ENCODE measurements around the gene DHFR2.

Gene DHFR2

GRCh38 chr3:94082391-94082937 lies 19.7 kb upstream of the DHFR2 start (continued):
- peak; percentile 72 for TF ChIP-seq PRDM1 (tag by site-specific recombination; IDR thresholded peaks at IDR 0.05)
- no peak for TF ChIP-seq HOXD13 (CRISPR knock-in tag; IDR thresholded peaks at IDR 0.05; ENCODE audit: borderline replicate concordance)
- TF ChIP-seq ZNF837 (tag by site-specific recombination; IDR thresholded peaks at IDR 0.05) = no peak
- TF ChIP-seq ZNF148 (tag by site-specific recombination; IDR thresholded peaks at IDR 0.05; ENCODE audit: borderline replicate concordance) = no peak
- TF ChIP-seq ZFP3 (tag by site-specific recombination; IDR thresholded peaks at IDR 0.05; ENCODE audit: low read depth) = no peak
- TF ChIP-seq MZF1 (tag by site-specific recombination; IDR thresholded peaks at IDR 0.05; ENCODE audit: borderline replicate concordance) = no peak
- TF ChIP-seq SP3 (tag by site-specific recombination; IDR thresholded peaks at IDR 0.05) = no peak
- no peak for TF ChIP-seq REST (tag by site-specific recombination; IDR thresholded peaks at IDR 0.05)
- TF ChIP-seq ZBTB6 (tag by site-specific recombination; IDR thresholded peaks at IDR 0.05) = no peak
- no peak for TF ChIP-seq TRIM28 (IDR thresholded peaks at IDR 0.05; ENCODE audit: borderline replicate concordance, low read length)
- no peak for TF ChIP-seq ZNF138 (tag by site-specific recombination; IDR thresholded peaks at IDR 0.05; ENCODE audit: borderline replicate concordance)
- peak; percentile 77 for TF ChIP-seq INSM2 (tag by site-specific recombination; IDR thresholded peaks at IDR 0.05)
- TF ChIP-seq ZNF449 (tag by site-specific recombination; IDR thresholded peaks at IDR 0.05) = no peak
- 0 out of 2 replicates have a peak, but pooled peaks have one; percentile 27 for TF ChIP-seq ZNF394 (tag by site-specific recombination; IDR thresholded peaks at IDR 0.05; ENCODE audit: borderline replicate concordance)
- no peak for TF ChIP-seq MYNN (tag by site-specific recombination; IDR thresholded peaks at IDR 0.05; ENCODE audit: borderline replicate concordance)
- no peak for TF ChIP-seq ZNF174 (tag by site-specific recombination; IDR thresholded peaks at IDR 0.05)
- TF ChIP-seq ZBTB44 (tag by site-specific recombination; IDR thresholded peaks at IDR 0.05) = peak; percentile 44; the same call in 1 of the 2 replicates
- no peak for TF ChIP-seq ZNF2 (tag by site-specific recombination; IDR thresholded peaks at IDR 0.05)
- peak; percentile 68 for TF ChIP-seq SP7 (tag by site-specific recombination; IDR thresholded peaks at IDR 0.05)
- TF ChIP-seq ZNF660 (tag by site-specific recombination; IDR thresholded peaks at IDR 0.05) = no peak
- peak; percentile 63; the same call in 1 of the 2 replicates for TF ChIP-seq ZNF629 (tag by site-specific recombination; IDR thresholded peaks at IDR 0.05)
- TF ChIP-seq OSR2 (tag by site-specific recombination; IDR thresholded peaks at IDR 0.05) = peak; percentile 91
- no peak for TF ChIP-seq ZNF626 (tag by site-specific recombination; IDR thresholded peaks at IDR 0.05)
- peak; percentile 75 for TF ChIP-seq ZNF366 (tag by site-specific recombination; conservative IDR thresholded peaks at IDR 0.05)
- TF ChIP-seq ZNF692 (tag by site-specific recombination; IDR thresholded peaks at IDR 0.05) = no peak

Data from HEK293 (cell line).